BLaER1 treated with 17β-estradiol and CSF1 and Interleukin-3, amounts not matched to agents 10 nM and 100 nM (cell line): Measurements from ENCODE around the gene ZBTB20.
"Not testable (repeated sequence)": the region's sequence is repeated elsewhere in the genome, so short reads cannot be mapped to it uniquely, and the experiment has no call there.

ENCODE experiments used
- H3K27ac ChIP-seq, 11 experiments: shearing (Covaris generic); formaldehyde crosslinking; 2 replicates each; pipeline ENCODE4 v1.8.1; 2022
- H3K27me3 ChIP-seq, 11 experiments: shearing (Covaris generic); formaldehyde crosslinking; 2 replicates each; pipeline ENCODE4 v1.8.1; 2022
- H3K36me3 ChIP-seq, 11 experiments: shearing (Covaris generic); formaldehyde crosslinking; 2 replicates each; pipeline ENCODE4 v1.8.1; 2022
- H3K4me1 ChIP-seq, 10 experiments: shearing (Covaris generic); formaldehyde crosslinking; 2 replicates each; pipeline ENCODE4 v1.8.1; 2022
- H3K4me2 ChIP-seq, 11 experiments: shearing (Covaris generic); formaldehyde crosslinking; 2 replicates each; pipeline ENCODE4 v1.8.1; 2022
- H3K4me3 ChIP-seq, 10 experiments: shearing (Covaris generic); formaldehyde crosslinking; 2 replicates each; pipeline ENCODE4 v1.8.1; 2022
- H3K9ac ChIP-seq, 11 experiments: shearing (Covaris generic); formaldehyde crosslinking; 2 replicates each; pipeline ENCODE4 v1.8.1; 2022
- H3K9me3 ChIP-seq, 11 experiments: shearing (Covaris generic); formaldehyde crosslinking; replicated peaks in 1 of 11; 2 replicates each; pipeline ENCODE4 v1.8.1; 2022
- H4K20me1 ChIP-seq, 11 experiments: shearing (Covaris generic); formaldehyde crosslinking; 2 replicates each; pipeline ENCODE4 v1.8.1; 2022
- Cebpa-rat ChIP-seq, 11 experiments: shearing (Covaris generic); IDR thresholded peaks; 2 replicates each; pipeline ENCODE4 v1.8.1; 2022

Gene ZBTB20

DNA sequence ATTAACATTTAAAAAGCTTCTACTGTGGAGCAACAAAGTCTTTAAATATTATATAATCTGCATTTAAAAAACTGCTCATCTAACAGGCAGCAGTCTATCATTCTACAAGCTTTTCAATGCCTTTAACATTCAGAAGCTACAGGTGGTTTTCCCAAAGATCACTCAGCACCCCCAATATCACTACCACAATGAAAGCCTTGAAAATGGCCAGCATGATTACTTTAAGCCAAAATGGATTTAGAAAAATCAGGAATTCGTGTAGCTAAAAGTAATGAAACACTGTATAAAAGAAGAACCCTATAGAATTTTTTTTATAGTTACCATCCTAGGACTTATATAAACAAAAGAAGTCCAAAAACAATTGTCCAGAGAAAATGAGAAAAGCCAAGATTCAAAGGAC, 452.8 kb downstream of the ZBTB20 start:
- Histone ChIP-seq H3K4me3 (no peak overlapping the region), H3K27ac (no peak overlapping the region), H3K4me2 (no peak overlapping the region), H3K4me1 (peaks cover 0 to 34% (median 3%) of the 10 kb centered on the region in 10 experiments; a peak in 9 of 20 replicates), H3K27me3 (no peaks in the 10 kb centered on the region), H3K36me3 (no peaks in the 10 kb centered on the region), H4K20me1 (no peaks in the 10 kb centered on the region), H3K9me3 (no peaks in the 10 kb centered on the region), H3K9ac (no peak overlapping the region)
- no peak for TF ChIP-seq Cebpa-rat (IDR thresholded peaks at IDR 0.05)

- no peaks in the 10 kb centered on the region for H3K36me3 ChIP-seq
- peaks cover 1 to 15% (median 5%) of the 10 kb centered on the region in 10 experiments for H3K4me1 ChIP-seq
- H3K9ac ChIP-seq: no peak overlapping the region
- no peak overlapping the region for H3K4me3 ChIP-seq
- H4K20me1 ChIP-seq: no peaks in the 10 kb centered on the region
- H3K27me3 ChIP-seq: no peaks in the 10 kb centered on the region
- TF ChIP-seq Cebpa-rat (IDR thresholded peaks at IDR 0.05): no peak
- H3K27ac ChIP-seq: no peak overlapping the region
- H3K4me2 ChIP-seq: no peak overlapping the region
- no peaks in the 10 kb centered on the region for H3K9me3 ChIP-seq
Measured at GRCh38 chr3:114691871-114692270, 455.2 kb downstream of the ZBTB20 start.

DNA sequence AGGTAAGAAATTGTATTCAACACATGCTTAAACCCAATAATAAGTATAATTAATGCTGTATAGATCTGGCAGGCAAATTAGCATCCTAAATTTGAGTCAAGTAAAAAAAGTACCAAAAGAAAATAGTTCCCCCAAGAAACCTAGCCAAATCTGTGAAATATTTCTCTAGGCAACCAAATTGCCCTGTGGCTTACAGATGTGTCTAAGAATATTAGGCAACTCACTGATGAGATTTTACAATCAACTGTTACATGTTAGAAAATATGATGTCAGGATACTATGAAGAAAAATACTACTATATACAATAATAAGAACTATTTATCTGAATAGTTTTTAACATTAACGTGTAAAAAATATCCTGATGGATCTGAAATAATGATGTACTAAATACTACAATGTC, 456.2 kb downstream of the ZBTB20 start:
- Histone ChIP-seq H3K36me3 (no peaks in the 10 kb centered on the region), H3K9me3 (no peaks in the 10 kb centered on the region), H3K4me3 (no peak overlapping the region), H3K27ac (no peak overlapping the region), H3K9ac (no peak overlapping the region), H3K4me2 (no peak overlapping the region), H3K27me3 (no peaks in the 10 kb centered on the region), H3K4me1 (peaks cover 11 to 16% (median 14%) of the 10 kb centered on the region in 10 experiments), H4K20me1 (no peaks in the 10 kb centered on the region)
- no peak for TF ChIP-seq Cebpa-rat (IDR thresholded peaks at IDR 0.05)

DNA sequence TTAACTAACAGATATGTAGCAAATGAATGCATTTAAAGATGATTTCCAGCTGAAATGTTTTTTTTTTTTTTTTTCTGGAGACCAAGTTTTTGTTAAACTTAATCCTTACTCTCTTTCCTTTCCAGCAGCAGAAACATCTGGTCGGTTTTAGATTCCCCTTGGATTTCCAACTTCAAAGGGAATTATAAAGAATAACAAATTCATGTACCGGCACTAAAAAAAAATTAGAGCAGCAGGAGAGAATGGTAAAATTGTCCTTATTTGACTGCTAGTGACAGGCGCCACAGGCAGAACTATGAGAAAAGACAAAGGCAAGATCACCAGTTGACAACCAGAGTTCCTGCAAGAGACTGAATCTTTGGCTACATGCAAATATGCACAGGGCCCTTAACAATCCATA, 459.9 kb downstream of the ZBTB20 start:
- no peaks in the 10 kb centered on the region for H3K9me3 ChIP-seq
- TF ChIP-seq Cebpa-rat (IDR thresholded peaks at IDR 0.05): no peak
- peak overlapping the region in 8 of 11 experiments; percentile 0 to 48 (median 20); a peak in 8 of 22 replicates for H3K27ac ChIP-seq
- H4K20me1 ChIP-seq: no peaks in the 10 kb centered on the region
- peaks cover 16 to 30% (median 25%) of the 10 kb centered on the region in 10 experiments for H3K4me1 ChIP-seq
- H3K4me2 ChIP-seq: peak overlapping the region; percentile 34 to 73 (median 59); a peak in 18 of 22 replicates
- no peak overlapping the region for H3K4me3 ChIP-seq
- no peak overlapping the region for H3K9ac ChIP-seq
- H3K27me3 ChIP-seq: no peaks in the 10 kb centered on the region
- H3K36me3 ChIP-seq: no peaks in the 10 kb centered on the region

DNA sequence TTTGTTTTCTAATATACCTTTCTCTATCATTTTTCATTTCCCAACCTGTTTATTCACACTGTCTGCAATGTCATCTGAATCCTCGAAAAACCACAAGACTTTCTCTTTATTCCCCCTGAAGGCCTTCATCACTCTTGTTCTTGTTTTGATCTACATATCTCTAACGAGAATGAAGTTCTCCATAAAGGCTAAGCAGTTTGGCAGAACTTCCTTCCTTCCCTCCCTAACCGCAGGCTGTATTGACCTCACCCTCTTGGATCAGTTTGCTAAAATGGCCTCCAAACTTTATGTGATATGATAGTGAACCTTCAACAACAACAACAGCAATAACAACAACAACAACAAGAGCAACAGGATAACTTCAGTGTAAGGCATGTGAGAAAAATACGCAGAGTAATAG, 460.5 kb downstream of the ZBTB20 start:
- no peak overlapping the region for H3K9ac ChIP-seq
- no peaks in the 10 kb centered on the region for H4K20me1 ChIP-seq
- no peaks in the 10 kb centered on the region for H3K9me3 ChIP-seq
- peaks cover 16 to 30% (median 25%) of the 10 kb centered on the region in 10 experiments for H3K4me1 ChIP-seq
- no peaks in the 10 kb centered on the region for H3K27me3 ChIP-seq
- H3K4me2 ChIP-seq: peak overlapping the region; percentile 34 to 73 (median 59)
- peak overlapping the region in 9 of 11 experiments; percentile 0 to 48 (median 20); a peak in 7 of 22 replicates for H3K27ac ChIP-seq
- TF ChIP-seq Cebpa-rat (IDR thresholded peaks at IDR 0.05): no peak
- H3K4me3 ChIP-seq: no peak overlapping the region
- no peaks in the 10 kb centered on the region for H3K36me3 ChIP-seq

DNA sequence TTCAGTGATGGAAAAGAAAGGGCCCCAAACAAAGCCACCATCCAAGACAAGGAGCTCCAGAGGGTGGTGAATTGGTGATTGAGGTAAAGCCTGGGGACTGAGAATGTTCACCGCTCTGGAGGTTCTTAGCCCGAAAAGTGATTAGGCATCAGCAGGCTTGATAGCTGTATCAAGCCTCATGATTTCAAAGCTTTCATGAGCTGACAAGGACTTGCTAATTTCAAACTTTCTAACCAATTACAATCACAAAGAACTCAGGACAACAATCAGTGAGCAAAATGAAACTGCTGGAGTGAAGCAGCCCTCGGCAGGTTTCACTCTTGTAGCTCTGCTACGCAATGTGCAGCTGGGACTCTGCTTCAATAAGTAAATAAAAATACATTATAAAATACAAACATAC, 461.9 kb downstream of the ZBTB20 start:
- no peak overlapping the region for H3K27ac ChIP-seq
- H3K27me3 ChIP-seq: no peaks in the 10 kb centered on the region
- H3K9me3 ChIP-seq: no peaks in the 10 kb centered on the region
- no peak for TF ChIP-seq Cebpa-rat (IDR thresholded peaks at IDR 0.05)
- H3K9ac ChIP-seq: no peak overlapping the region
- peaks cover 16 to 30% (median 25%) of the 10 kb centered on the region in 10 experiments for H3K4me1 ChIP-seq
- H3K4me3 ChIP-seq: no peak overlapping the region
- no peaks in the 10 kb centered on the region for H4K20me1 ChIP-seq
- peak overlapping the region; percentile 3 to 73 (median 46); a peak in 20 of 22 replicates for H3K4me2 ChIP-seq
- no peaks in the 10 kb centered on the region for H3K36me3 ChIP-seq

- Histone ChIP-seq H3K27ac (no peak overlapping the region), H3K9ac (no peak overlapping the region), H3K36me3 (no peaks in the 10 kb centered on the region), H3K4me2 (no peak overlapping the region), H4K20me1 (no peaks in the 10 kb centered on the region), H3K9me3 (peaks cover 0 to 6% (median 4%) of the 10 kb centered on the region in 11 experiments; a peak in 4 of 22 replicates), H3K4me3 (no peak overlapping the region), H3K4me1 (peaks cover 3 to 9% (median 5%) of the 10 kb centered on the region in 10 experiments; a peak in 15 of 20 replicates), H3K27me3 (no peaks in the 10 kb centered on the region)
- TF ChIP-seq Cebpa-rat (IDR thresholded peaks at IDR 0.05): no peak
Measured at GRCh38 chr3:114680299-114680698, 466.8 kb downstream of the ZBTB20 start.

DNA sequence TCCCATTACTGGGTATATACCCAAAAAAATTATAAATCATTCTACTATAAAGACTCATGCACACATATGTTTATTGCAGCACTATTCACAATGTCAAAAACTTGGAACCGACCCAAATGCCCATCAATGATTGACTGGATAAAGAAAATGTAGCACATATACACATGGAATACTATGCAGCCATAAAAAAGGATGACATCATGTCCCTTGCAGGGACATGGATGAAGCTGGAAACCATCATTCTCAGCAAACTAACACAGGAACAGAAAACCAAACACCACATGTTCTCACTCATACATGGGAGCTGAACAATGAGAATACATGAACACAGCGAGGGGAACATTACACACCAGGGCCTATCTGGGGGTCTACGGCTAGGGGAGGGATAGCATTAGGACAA, 467.3 kb downstream of the ZBTB20 start:
- H3K4me1 ChIP-seq, H3K36me3 ChIP-seq, H3K27me3 ChIP-seq, H3K9ac ChIP-seq, H3K27ac ChIP-seq, H3K4me3 ChIP-seq, H3K4me2 ChIP-seq, H3K9me3 ChIP-seq, H4K20me1 ChIP-seq: not testable (repeated sequence)

DNA sequence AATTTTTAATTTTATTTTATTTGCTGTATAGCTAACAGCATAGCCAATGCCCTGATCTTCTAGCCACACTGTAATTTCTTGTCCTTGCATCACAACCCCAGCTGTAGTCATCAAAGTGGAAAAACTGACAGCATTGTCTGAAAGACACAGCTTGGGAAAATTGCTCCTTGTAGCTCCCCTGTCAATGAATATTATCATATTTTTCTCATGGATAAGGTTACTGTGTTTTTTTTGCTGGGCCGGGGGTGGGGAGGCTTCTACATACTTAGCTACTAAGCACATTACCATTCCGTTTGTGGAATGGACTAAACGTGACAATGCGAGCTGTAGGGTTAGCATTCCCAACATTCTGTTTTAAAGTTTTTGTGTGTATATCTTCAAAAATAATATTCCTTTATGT, 472.0 kb downstream of the ZBTB20 start:
- Histone ChIP-seq H3K4me2 (no peak overlapping the region), H3K9me3 (peaks cover 0 to 6% (median 4%) of the 10 kb centered on the region in 11 experiments; a peak in 4 of 22 replicates), H3K27me3 (no peaks in the 10 kb centered on the region), H3K9ac (no peak overlapping the region), H3K4me3 (no peak overlapping the region), H3K27ac (no peak overlapping the region), H3K4me1 (no peaks in the 10 kb centered on the region), H4K20me1 (no peaks in the 10 kb centered on the region), H3K36me3 (no peaks in the 10 kb centered on the region)
- no peak for TF ChIP-seq Cebpa-rat (IDR thresholded peaks at IDR 0.05)

DNA sequence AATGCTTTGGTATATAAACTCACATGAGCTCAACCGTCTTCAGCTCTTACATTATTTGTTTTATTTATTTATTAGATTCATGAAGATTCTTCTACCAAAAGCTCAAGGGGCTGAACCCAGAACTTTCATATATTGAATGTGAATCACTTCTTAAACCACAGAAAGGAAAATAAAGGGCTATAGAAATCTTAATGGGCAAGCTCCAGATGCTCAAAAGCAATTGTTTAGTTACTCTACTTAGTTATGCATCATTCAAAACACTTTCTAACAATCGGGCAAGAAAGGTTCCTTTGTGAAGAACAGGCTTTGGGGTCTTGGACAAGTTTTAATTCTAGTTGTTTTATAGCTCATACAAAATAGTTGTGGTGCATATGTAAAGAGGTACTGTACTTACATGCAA, 473.1 kb downstream of the ZBTB20 start:
- H3K9me3 ChIP-seq: no peaks in the 10 kb centered on the region
- no peaks in the 10 kb centered on the region for H3K4me1 ChIP-seq
- no peak overlapping the region for H3K4me2 ChIP-seq
- TF ChIP-seq Cebpa-rat (IDR thresholded peaks at IDR 0.05): no peak
- H3K27me3 ChIP-seq: no peaks in the 10 kb centered on the region
- no peak overlapping the region for H3K4me3 ChIP-seq
- no peaks in the 10 kb centered on the region for H4K20me1 ChIP-seq
- H3K9ac ChIP-seq: no peak overlapping the region
- H3K36me3 ChIP-seq: no peaks in the 10 kb centered on the region
- no peak overlapping the region for H3K27ac ChIP-seq
